ENCODE results near the gene SPPL3. TPM values are rescaled to one million over a fixed set of nuclear protein-coding genes. Genes with fewer than 3 reads are reported as not detected.

Gene SPPL3
- total and polyA plus RNA-seq, 12 donors, result 9.7 to 45.0 (median 35.7) TPM

DNA sequence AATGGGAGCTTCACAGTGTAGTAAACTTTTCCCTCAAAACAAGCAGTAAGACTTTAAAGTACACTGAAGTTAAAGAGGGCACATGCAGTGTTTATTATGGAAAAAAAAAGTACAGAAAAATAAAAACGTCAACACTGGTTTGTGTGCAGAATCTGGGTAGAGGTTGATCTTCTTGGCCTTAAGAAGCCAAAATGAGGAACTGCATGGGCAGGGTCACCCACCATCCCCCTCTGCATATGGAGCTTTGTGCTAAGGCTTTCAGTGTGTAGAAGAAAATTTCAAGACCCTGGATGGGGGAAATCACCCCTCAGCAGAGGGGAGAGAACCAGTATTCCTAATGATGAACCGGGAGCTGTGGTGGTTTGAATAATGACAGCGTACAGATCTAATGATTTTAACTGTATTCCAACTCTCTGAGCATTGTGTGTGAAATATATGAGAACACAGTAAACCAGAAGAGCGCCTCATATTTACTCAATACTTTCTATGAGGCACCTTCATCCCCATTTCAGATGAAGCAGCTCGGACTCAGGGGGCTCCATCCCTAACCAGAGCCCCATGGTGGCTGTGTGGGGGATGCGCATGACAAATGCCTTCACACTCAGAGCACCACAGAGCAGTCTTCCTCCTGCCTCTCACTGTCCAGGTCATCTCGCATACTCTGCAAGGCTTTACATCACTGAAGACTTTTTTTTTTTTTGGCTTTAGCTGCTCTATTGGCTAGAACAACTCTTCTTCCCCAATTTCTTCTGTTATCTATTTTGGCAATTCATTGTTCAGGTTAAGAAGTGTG is 145.2 kb downstream of the SPPL3 start:
- TF ChIP-seq, protein P1, sequence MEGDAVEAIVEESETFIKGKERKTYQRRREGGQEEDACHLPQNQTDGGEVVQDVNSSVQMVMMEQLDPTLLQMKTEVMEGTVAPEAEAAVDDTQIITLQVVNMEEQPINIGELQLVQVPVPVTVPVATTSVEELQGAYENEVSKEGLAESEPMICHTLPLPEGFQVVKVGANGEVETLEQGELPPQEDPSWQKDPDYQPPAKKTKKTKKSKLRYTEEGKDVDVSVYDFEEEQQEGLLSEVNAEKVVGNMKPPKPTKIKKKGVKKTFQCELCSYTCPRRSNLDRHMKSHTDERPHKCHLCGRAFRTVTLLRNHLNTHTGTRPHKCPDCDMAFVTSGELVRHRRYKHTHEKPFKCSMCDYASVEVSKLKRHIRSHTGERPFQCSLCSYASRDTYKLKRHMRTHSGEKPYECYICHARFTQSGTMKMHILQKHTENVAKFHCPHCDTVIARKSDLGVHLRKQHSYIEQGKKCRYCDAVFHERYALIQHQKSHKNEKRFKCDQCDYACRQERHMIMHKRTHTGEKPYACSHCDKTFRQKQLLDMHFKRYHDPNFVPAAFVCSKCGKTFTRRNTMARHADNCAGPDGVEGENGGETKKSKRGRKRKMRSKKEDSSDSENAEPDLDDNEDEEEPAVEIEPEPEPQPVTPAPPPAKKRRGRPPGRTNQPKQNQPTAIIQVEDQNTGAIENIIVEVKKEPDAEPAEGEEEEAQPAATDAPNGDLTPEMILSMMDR (IDR thresholded peaks at IDR 0.05), result no peak
- peaks cover 0 to 19% (median 14%) of the 10 kb centered on the region in 9 donors for H3K4me1 ChIP-seq
- intact Hi-C loops (cut with DNase I), result loop anchor here in 1 of 10 donors (10.0 kb wide), 1 partner anchor 206 kb away; no protein-coding TSS in a partner anchor
- no peaks in the 10 kb centered on the region for H3K27me3 ChIP-seq
- H3K4me3 ChIP-seq, result no peak overlapping the region
- H3K36me3 ChIP-seq, result peaks cover 0 to 44% (median 0%) of the 10 kb centered on the region in 9 donors
- 94 to 95% methylated on average over 7 of the region's 7 CpGs for WGBS, 2 donors
- DNase-seq (no peak), ATAC-seq (no peak)
- peaks cover 0 to 11% (median 0%) of the 10 kb centered on the region in 11 donors for H3K9me3 ChIP-seq
- H3K27ac ChIP-seq, result no peak overlapping the region

DNA sequence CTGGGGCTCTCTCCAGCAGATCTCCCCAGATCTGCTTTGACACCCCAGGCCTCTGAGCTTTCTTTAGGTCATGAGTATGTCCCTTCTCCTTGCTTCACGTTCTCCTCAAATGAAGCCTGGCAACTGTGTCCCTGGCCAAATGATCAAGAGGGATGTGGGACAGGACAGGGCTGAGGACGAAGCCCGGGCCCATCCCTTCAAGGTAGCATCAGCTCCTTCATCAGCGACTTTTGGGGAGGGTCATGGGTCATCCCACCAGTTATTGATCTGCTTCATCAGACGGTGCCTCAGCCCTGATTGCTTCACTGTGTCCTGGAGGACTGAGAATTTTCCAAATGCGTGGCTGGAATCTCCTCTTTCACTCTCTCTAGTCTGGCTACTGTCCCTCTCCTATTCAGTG is 146.2 kb downstream of the SPPL3 start:
- Histone ChIP-seq H3K4me1 (peaks cover 0 to 19% (median 14%) of the 10 kb centered on the region in 9 donors), H3K27me3 (no peaks in the 10 kb centered on the region), H3K27ac (no peak overlapping the region), H3K9me3 (peaks cover 0 to 11% (median 0%) of the 10 kb centered on the region in 11 donors), H3K4me3 (no peak overlapping the region), H3K36me3 (peaks cover 0 to 33% (median 0%) of the 10 kb centered on the region in 9 donors)
- intact Hi-C loops (cut with DNase I), result loop anchor here in 1 of 10 donors (10.0 kb wide), 1 partner anchor 207 kb away; no protein-coding TSS in a partner anchor
- DNase-seq (no peak), ATAC-seq (no peak)
- TF ChIP-seq, protein P1 (IDR thresholded peaks at IDR 0.05), result no peak
- 89 to 95% methylated on average over 6 of the region's 6 CpGs for WGBS, 2 donors

DNA sequence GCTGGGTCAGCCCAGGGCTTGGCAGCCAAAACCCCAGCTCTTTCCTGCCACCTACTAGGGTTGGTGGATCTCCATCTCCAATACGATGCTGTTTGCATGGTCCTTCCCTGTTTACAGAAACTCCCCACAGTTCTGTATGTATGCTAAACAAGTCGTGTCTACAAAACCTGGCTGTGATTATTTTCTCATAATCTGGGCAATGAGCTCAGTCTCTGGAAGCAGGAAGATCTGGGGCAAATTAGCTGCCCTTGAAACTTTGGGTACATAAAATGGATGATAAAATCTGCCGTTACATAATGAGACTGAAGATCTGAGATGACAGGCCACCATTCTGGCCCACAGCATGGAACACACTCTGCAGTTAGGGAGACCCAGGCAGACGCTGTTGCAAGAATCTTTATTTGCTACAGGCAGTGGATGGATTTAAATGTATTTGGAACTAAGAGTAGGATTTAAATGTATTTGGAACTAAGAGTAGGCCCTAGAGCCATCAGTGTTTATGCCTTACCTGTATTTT is 146.9 kb downstream of the SPPL3 start:
- peaks cover 0 to 11% (median 0%) of the 10 kb centered on the region in 11 donors for H3K9me3 ChIP-seq
- WGBS, 2 donors, result 76 to 86% methylated on average over 4 of the region's 4 CpGs
- no peak overlapping the region for H3K27ac ChIP-seq
- no peaks in the 10 kb centered on the region for H3K27me3 ChIP-seq
- H3K36me3 ChIP-seq, result peaks cover 0 to 26% (median 0%) of the 10 kb centered on the region in 9 donors
- no peak overlapping the region for H3K4me3 ChIP-seq
- TF ChIP-seq, protein P1 (IDR thresholded peaks at IDR 0.05), result no peak
- DNase-seq, result no peak
- no peak for ATAC-seq
- H3K4me1 ChIP-seq, result peaks cover 0 to 17% (median 11%) of the 10 kb centered on the region in 9 donors
- intact Hi-C loops (cut with DNase I), result loop anchor here in 1 of 10 donors (10.0 kb wide), 1 partner anchor 208 kb away; no protein-coding TSS in a partner anchor

DNA sequence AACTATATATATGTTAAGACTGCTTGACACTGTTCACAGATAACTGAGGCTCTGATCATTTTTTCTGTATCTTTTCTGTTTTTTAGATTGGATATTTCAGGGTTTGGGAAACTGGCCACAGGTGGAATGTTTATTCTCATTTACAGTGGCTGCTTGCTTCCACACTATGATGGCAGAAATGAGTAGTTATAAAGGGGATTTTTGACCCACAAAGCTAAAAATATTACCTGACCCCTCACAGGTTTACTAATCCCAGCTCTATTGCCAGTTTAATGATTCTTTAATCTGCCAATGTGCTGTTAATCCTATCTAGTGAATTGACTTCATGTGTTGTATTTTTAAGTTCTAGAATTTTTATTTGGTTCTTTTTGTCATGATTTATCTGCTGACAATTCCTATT is 148.9 kb downstream of the SPPL3 start:
- DNase-seq, result no peak
- no peak overlapping the region for H3K27ac ChIP-seq
- no peak for ATAC-seq
- intact Hi-C loops (cut with DNase I), result loop anchor here in 1 of 10 donors (10.0 kb wide), 1 partner anchor 210 kb away; no protein-coding TSS in a partner anchor
- TF ChIP-seq, protein P1 (IDR thresholded peaks at IDR 0.05), result no peak
- H3K9me3 ChIP-seq, result peaks cover 0 to 11% (median 0%) of the 10 kb centered on the region in 11 donors
- H3K27me3 ChIP-seq, result no peaks in the 10 kb centered on the region
- no peaks in the 10 kb centered on the region for H3K4me1 ChIP-seq
- no peak overlapping the region for H3K4me3 ChIP-seq
- peaks cover 0 to 10% (median 0%) of the 10 kb centered on the region in 9 donors for H3K36me3 ChIP-seq
